Erythroblast (primary cell): ENCODE data around the gene SGK1.
"Not testable (repeated sequence)": the region's sequence is repeated elsewhere in the genome, so short reads cannot be mapped to it uniquely, and the experiment has no call there.

Experiments
- DNase-seq, 2 experiments: peaks; one replicate each; lab custom pipeline; 2025; lab: John Stamatoyannopoulos, UW
- GATA1 ChIP-seq: IDR thresholded peaks from 2 replicates; pipeline ENCODE4 v1.6.1; 2011; ENCODE audit warnings: low read depth, mild to moderate bottlenecking, control low read depth, low read length, moderate library complexity
- POLR2A ChIP-seq: IDR thresholded peaks from 2 replicates; pipeline ENCODE4 v1.6.1; 2011; ENCODE audit warnings: mild to moderate bottlenecking, low read length

SGK1 gene

DNA sequence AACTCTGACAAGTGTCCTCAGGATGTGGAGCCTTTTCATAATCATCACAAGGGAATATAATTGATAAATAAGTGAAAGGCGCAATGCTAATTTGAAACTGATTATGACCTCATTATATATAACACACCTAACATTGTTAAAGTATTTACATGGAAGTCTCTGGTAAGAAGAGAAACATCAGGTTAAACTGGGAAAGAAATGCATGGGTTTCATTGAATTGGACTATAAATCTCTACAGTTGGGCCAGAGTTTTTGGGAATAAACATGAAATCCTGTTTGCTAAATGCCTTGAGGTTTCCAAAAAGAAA is 1.0 kb upstream of the SGK1 start:
- TF ChIP-seq GATA1: no peak
- no peak for TF ChIP-seq POLR2A
- no peak for DNase-seq

DNA sequence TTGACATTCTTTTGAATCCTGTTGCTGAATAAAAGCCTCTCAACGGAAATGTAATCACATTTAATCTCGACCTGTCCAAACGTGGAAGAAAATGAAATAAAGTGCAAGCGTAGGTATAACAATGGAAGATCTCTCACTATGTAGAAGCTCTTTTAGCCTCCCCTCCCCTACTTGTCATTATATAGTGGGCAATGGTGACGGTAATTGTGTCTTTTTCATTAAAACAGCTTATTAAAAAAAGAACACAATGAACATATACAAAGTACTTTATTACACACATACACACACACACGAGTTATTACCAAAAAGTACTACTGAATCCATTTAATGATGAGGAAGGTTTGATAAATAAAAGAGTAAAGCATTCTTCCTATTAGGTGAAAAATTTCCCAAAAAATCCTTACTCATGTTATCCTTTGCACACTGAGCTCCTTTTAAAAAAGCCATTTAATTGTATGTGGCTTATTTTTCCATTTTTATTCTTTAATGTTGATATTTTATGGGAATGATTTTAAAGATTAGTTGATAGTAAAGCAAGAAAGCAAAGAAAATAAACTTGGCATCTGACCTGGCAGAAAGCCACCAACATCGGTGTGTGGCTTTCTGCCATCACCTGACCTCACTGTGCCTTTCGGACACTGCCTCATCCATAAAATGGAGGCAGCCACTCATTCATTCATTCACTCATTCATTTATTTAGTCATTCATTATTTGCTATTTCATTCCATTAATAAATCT is 493 bp upstream of the SGK1 start:
- peak; percentile 39 to 53 for DNase-seq

DNA sequence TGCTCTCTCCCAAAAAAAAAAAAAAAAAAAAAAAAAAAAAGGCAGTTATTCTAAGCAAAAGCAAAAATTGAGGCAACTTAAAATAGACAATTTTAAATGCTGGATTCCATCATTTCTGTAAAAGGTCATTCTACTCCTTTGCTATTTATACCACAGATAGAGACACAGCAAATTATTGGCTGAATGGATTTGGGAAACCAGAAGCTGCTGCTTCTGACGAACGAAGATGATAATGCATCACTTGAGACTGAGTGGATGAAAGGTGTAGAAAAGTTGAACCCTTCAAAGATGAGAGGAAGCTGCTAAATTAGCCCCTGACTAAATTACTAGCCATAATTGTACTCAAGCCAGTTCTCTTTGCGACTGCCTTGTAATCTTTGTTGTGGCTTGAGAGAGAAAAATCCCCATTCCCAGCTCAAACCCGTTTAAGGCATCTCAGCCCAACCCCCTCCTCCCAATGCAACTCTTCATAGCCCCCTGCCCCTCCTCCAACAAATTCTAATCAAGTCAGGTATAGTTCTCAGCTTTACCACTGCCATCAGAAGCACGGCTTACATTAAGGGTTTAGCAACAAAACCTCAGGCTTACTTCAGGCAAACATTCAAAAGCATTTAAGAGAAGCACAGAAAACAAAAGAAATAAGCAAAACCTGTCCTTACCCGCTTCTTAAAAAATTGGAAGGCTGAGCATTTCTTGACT is 1.0 kb downstream of the SGK1 start:
- no peak for TF ChIP-seq GATA1
- peak; percentile 60 to 67 for DNase-seq

More for the DNA sequence above, 493 bp upstream of the SGK1 start:
- TF ChIP-seq POLR2A (no peak), GATA1 (no peak)

DNA sequence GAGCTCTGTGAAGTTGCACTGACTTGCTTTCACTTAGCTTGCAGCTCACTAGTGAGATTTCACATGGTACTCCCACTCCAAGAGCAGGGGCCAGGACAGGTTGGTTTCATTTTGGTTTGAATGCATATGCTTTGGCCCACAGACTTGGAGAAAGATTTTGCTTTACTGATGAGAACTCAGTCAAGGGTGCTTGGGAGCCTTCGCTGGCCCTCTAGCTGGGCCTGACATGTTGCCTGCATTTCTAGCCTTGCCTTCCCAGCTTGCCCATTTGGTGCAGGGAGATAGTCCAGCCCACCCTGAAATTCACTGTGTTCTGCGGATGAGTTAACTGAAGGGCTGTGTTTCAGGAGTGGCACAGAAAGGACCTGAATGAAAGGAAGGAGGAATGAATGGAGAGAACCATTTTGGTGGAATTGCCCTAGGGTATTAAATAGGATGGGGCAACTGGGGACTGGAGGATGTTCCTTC is 1.9 kb downstream of the SGK1 start:
- peak; percentile 24 for TF ChIP-seq POLR2A
- no peak for TF ChIP-seq GATA1
- peak; percentile 81 to 82 for DNase-seq

DNA sequence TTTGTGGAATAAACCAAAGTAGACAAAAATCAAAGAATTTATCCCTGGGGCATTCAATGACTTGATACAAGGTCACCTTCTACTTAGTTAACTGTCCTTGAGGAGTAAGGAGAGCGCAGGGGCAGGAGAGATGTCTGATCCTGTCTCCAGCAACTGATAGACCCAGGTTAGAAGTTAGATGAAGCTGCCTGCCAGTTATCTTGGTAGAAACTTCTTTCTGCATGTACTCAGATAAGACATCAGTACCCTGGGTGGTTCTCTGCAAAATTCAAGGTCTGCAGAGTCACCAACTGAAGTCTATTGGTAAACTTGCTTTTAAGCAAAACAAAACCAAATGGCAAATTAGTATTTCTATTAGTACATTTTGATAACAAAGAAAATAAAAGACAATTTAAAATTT is 2.7 kb downstream of the SGK1 start:
- DNase-seq: peak; percentile 88 to 95
- peak; percentile 56 for TF ChIP-seq GATA1
- peak; percentile 34 for TF ChIP-seq POLR2A

DNA sequence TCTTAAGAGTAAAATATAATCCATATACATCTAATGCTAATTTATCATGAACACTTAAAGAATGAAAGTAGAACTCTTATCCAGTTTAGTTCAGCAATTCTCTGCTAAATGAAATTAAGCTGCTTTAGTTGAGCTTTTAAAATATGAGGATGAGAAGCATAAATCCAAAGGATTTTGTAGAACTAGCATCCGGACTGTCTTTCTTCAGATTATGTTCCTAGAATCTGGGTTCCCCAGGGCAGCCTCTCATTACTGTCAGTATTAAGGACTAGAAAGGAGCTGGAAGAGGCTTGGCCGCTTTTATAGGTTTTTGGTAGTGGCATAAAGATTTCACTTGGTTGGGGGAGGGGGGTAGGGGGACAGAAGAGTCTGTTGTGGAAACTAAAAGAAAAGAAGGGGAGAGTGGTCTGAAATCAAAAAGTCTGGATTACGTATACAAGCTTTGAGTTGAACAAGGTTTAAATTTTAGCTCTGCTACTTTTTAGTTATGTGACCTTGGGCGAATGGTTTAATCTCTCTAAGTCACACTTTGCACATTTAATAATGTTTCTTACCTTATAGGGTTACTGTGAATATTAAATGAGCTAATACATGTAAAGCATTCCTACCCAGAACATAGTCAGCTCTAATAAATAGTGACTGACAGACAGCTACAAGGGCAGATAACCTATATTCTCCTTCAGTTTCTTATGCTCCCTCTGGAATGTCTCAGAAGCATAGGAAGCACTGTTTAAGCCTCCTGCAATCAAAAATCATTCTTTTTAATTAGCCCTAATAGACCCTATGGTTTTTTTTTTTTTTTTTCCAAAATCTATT is 3.7 kb downstream of the SGK1 start:
- no peak for TF ChIP-seq POLR2A
- TF ChIP-seq GATA1: no peak
- peak in 1 of 2 experiments; percentile 19 for DNase-seq

DNA sequence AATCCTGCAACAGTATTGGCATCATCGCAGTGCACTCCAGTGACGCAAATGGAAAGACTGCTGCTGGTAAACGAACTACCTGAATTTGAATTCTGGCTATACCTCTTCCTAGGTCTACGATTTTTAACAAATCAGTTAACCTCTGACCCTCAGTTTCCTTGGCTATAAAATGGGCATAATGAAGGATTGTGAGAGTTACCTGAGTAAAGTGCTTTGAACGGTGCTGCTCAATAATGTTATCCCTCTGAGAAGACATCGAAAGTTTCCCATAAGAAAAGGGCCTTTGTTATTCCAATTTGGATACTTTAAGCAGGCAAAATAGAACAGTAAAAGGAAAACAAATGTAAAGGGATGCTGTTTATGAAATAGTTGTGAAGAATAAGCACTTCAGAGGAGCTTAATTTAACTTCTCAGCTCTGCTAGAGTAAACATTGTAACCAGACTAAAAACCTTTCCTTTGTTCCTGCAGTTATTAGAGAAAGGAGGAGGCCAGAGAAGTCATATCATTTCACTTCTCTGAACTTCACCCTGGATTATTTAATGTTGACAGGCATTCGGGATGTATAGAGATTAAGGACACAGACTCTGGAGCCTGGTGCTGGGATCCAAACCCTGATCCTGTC is 5.8 kb downstream of the SGK1 start:
- no peak for TF ChIP-seq POLR2A
- TF ChIP-seq GATA1: no peak
- DNase-seq: no peak

DNA sequence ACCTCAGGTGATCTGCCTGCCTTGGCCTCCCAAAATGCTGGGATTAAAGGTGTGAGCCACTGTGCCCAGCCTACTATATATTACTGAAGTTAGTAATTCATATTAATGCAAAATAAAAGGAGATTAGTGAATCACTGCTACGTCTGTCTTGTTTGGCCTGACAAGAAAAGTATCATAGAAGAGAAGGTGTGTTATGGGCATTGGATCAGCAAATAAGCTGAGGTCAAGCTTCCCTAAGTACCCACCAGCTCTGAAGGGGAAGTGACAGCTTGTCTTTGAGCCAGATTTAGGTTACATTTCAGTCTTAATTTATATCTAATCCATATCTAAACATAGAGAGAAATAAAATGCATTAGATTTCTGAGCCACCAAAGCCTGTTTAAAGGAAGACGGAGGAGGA is 7.1 kb downstream of the SGK1 start:
- no peak for DNase-seq
- TF ChIP-seq GATA1: no peak

DNA sequence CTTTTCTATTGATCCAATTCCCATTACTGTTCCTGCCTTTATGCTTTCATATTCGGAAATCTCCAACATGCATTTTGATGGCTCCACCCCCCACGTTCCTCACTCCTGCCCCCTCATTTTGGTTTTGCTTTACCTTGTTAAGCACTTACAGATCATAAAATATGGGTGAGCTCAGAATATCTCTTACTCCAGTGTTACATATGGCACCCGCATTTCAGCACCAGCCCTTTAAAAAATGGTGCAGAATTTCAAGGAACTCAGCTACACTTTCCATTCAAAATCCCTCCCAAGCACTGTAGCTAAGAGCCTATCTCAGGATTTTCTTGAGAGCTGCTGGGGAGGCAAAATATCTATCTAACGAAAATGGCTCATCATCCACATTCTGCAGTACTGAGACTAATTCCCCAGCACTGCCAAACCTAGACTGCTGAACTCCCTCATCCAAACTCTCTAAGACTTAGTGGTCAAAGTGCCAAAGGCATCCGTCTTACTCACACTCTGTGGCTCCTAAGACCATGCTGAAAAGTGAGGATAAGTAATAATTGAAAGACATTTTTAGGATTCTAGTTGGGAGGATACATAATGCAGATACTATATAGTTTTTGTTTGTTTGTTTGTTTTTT is 7.8 kb downstream of the SGK1 start:
- DNase-seq: no peak
- TF ChIP-seq POLR2A: no peak
- TF ChIP-seq GATA1: no peak

DNA sequence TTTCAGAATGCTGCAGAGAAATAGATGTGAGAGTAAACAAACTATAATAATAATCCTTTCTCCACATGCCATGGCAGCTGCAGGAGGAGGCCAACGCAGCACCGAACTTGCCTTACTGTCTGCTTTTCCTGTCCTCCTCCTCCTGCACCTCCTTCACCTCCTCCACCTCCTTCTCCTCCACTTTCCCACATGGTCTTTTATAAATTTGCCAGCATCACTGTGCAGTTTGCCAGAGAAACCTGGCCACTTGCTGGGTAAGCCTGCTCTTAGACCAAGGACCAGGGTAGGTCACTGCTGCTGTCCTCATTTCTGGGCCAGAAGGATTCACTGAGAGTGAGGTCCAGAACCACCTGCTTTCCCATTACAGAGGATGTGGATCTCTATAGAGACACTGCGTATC is 8.7 kb downstream of the SGK1 start:
- TF ChIP-seq GATA1: no peak
- no peak for TF ChIP-seq POLR2A
- no peak for DNase-seq

DNA sequence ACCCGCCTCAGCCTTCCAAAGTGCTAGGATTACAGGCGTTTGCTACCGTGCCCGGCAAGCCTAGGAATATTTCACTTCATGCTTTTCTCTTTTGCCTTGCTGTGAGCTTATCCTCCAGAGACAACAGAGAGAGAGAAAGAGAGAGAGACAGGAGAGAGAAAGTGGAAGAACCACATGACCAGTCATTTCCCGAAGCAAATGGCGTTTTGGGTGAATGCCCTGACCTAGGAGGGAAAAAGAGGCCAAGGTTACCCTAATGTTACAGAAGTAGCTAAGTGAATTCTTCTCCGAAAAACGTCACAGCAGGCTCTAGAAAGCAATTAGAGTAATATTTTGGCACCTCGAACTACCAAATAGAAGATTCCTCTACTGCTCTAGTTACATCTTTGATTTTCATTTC is 9.1 kb downstream of the SGK1 start:
- DNase-seq: no peak

DNA sequence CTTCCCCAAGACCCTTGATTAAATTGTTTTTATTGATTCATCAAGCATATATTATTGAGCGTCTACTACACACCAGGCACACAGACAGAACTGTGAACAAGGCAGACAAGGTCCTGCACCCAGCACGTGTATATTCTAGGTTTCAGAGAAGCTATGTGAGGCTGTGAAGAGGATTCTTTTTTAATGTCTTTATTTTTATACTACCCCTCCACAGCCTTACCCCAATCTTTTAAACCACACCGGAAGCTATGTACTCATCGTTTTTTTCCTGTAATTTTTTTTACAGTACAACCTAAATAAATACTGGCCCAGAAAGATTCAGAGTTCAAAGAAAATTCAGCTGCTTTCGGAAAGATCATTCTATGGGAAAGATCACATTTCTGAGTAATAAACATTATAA is 10.0 kb downstream of the SGK1 start:
- TF ChIP-seq POLR2A: no peak
- no peak for TF ChIP-seq GATA1
- DNase-seq: no peak

More for the DNA sequence above, 9.1 kb downstream of the SGK1 start:
- TF ChIP-seq GATA1 (no peak), POLR2A (no peak)

DNA sequence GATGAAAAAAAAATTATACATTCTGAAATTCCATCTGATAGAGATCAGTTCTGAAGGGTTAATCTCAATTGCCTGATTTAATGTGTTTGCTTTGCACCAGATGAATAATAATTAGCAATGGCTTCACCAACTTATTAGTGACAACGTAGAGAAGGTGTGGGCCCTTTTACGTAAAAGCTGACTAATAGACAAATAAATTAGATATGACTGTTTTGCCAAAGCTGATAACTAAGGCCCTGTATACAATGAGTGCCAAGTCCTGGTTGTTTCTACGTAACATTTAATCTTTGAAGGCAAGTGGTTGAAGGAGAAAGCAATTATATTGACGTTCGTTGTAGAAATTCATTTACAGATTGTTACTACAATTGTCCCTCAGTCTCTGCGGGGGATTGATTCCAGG is 10.8 kb downstream of the SGK1 start:
- no peak for DNase-seq
- no peak for TF ChIP-seq POLR2A
- no peak for TF ChIP-seq GATA1

DNA sequence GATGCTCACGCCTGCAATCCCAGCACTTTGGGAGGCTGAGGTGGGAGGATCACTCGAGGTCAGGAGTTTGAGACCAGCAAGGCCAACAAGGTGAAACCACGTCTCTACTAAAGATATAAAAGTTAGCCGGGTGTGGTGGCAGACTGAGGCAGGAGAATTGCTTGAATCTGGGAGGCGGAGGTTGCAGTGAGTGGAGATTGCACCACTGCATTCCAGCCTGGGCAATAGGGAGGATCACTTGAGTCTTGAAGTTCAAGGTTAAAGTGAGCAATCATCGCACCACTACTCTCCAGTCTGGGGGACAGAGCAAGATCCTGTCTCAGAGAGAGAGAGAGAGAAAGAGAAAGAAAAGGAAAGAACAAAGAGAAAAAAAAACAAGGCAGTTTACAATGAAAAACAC is 13.5 kb downstream of the SGK1 start:
- not testable (repeated sequence) for DNase-seq
